HL-60 (cell line): Measurements from ENCODE around the gene SPRTN.

Experiments
- GABPA ChIP-seq: IDR thresholded peaks from 2 replicates; pipeline ENCODE4 v1.6.1; 2012; ENCODE audit warnings: low read depth
- TF ChIP-seq, protein P1 (sequence below): IDR thresholded peaks from one replicate; pipeline ENCODE4 v1.5.1; 2011; ENCODE audit warnings: low read length, control low read depth, inconsistent platforms; ENCODE audit not compliant: insufficient read depth
- TF ChIP-seq, protein P2 (sequence below): IDR thresholded peaks from 2 replicates; pipeline ENCODE4 v1.6.1; 2012; ENCODE audit warnings: low read depth; ENCODE audit not compliant: insufficient replicate concordance

- TF ChIP-seq, protein P1, sequence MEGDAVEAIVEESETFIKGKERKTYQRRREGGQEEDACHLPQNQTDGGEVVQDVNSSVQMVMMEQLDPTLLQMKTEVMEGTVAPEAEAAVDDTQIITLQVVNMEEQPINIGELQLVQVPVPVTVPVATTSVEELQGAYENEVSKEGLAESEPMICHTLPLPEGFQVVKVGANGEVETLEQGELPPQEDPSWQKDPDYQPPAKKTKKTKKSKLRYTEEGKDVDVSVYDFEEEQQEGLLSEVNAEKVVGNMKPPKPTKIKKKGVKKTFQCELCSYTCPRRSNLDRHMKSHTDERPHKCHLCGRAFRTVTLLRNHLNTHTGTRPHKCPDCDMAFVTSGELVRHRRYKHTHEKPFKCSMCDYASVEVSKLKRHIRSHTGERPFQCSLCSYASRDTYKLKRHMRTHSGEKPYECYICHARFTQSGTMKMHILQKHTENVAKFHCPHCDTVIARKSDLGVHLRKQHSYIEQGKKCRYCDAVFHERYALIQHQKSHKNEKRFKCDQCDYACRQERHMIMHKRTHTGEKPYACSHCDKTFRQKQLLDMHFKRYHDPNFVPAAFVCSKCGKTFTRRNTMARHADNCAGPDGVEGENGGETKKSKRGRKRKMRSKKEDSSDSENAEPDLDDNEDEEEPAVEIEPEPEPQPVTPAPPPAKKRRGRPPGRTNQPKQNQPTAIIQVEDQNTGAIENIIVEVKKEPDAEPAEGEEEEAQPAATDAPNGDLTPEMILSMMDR: no peak
- TF ChIP-seq, protein P2, sequence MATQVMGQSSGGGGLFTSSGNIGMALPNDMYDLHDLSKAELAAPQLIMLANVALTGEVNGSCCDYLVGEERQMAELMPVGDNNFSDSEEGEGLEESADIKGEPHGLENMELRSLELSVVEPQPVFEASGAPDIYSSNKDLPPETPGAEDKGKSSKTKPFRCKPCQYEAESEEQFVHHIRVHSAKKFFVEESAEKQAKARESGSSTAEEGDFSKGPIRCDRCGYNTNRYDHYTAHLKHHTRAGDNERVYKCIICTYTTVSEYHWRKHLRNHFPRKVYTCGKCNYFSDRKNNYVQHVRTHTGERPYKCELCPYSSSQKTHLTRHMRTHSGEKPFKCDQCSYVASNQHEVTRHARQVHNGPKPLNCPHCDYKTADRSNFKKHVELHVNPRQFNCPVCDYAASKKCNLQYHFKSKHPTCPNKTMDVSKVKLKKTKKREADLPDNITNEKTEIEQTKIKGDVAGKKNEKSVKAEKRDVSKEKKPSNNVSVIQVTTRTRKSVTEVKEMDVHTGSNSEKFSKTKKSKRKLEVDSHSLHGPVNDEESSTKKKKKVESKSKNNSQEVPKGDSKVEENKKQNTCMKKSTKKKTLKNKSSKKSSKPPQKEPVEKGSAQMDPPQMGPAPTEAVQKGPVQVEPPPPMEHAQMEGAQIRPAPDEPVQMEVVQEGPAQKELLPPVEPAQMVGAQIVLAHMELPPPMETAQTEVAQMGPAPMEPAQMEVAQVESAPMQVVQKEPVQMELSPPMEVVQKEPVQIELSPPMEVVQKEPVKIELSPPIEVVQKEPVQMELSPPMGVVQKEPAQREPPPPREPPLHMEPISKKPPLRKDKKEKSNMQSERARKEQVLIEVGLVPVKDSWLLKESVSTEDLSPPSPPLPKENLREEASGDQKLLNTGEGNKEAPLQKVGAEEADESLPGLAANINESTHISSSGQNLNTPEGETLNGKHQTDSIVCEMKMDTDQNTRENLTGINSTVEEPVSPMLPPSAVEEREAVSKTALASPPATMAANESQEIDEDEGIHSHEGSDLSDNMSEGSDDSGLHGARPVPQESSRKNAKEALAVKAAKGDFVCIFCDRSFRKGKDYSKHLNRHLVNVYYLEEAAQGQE: no peak
- no peak for TF ChIP-seq GABPA
These were observed 21.0 kb downstream of the SPRTN start for GRCh38 chr1:231359113-231359512.
